Measurements from ENCODE around the gene ZNF512. TPM values are rescaled to one million over a fixed set of nuclear protein-coding genes. Genes with fewer than 3 reads are reported as not detected.
"Not testable (repeated sequence)": the region's sequence is repeated elsewhere in the genome, so short reads cannot be mapped to it uniquely, and the experiment has no call there.

Gene ZNF512
- total RNA-seq, 4 donors from 2014 or later: 15.6 to 74.2 (median 20.2) TPM

GRCh38 chr2:27606611-27607010 is 23.8 kb downstream of the ZNF512 start:
- ATAC-seq (ENCODE audit: low FRiP score) (no peak), DNase-seq (ENCODE audit: low spot score) (no peak)
- TF ChIP-seq, protein P1, sequence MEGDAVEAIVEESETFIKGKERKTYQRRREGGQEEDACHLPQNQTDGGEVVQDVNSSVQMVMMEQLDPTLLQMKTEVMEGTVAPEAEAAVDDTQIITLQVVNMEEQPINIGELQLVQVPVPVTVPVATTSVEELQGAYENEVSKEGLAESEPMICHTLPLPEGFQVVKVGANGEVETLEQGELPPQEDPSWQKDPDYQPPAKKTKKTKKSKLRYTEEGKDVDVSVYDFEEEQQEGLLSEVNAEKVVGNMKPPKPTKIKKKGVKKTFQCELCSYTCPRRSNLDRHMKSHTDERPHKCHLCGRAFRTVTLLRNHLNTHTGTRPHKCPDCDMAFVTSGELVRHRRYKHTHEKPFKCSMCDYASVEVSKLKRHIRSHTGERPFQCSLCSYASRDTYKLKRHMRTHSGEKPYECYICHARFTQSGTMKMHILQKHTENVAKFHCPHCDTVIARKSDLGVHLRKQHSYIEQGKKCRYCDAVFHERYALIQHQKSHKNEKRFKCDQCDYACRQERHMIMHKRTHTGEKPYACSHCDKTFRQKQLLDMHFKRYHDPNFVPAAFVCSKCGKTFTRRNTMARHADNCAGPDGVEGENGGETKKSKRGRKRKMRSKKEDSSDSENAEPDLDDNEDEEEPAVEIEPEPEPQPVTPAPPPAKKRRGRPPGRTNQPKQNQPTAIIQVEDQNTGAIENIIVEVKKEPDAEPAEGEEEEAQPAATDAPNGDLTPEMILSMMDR (IDR thresholded peaks at IDR 0.05): no peak

DNA sequence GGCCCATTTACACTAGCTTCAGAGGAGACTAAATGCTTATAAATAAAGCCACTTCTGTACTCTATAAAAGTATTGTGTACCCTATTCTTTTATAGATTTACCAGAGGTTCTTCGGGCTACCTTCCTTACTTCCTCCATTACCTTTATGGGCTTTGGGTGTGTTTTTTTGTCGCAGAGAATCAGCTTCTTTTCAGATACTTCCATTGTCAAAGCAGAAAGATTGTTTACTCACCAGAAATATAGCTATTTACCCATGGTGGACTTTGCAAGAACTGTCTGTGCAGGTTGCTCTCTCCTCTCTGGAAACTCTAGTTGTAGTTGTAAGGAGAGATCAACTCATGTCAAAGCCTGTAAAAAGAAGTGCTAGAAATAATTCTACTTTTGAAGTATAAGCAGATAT is 31.1 kb downstream of the ZNF512 start:
- no peak for ATAC-seq (ENCODE audit: low FRiP score)
- no peak for DNase-seq (ENCODE audit: low spot score)
- TF ChIP-seq, protein P1 (IDR thresholded peaks at IDR 0.05): no peak

- TF ChIP-seq, protein P1 (IDR thresholded peaks at IDR 0.05): no peak
- DNase-seq (ENCODE audit: low spot score) (no peak), ATAC-seq (ENCODE audit: low FRiP score) (no peak)
Observed at GRCh38 chr2:27615316-27615715, 32.5 kb downstream of the ZNF512 start.

- TF ChIP-seq, protein P1 (IDR thresholded peaks at IDR 0.05): no peak
- DNase-seq (ENCODE audit: low spot score) (no peak), ATAC-seq (ENCODE audit: low FRiP score) (no peak)
Observed at GRCh38 chr2:27621524-27621923, 38.7 kb downstream of the ZNF512 start.

GRCh38 chr2:27622921-27623384 is 40.1 kb downstream of the ZNF512 start:
- DNase-seq (ENCODE audit: low spot score) (no peak), ATAC-seq (ENCODE audit: low FRiP score) (peak; percentile 49)
- TF ChIP-seq, protein P1 (IDR thresholded peaks at IDR 0.05): no peak

- no peak for ATAC-seq (ENCODE audit: low FRiP score)
- TF ChIP-seq, protein P1 (IDR thresholded peaks at IDR 0.05): no peak
- DNase-seq (ENCODE audit: low spot score): no peak
Observed at GRCh38 chr2:27624943-27625342, 42.1 kb downstream of the ZNF512 start.

DNA sequence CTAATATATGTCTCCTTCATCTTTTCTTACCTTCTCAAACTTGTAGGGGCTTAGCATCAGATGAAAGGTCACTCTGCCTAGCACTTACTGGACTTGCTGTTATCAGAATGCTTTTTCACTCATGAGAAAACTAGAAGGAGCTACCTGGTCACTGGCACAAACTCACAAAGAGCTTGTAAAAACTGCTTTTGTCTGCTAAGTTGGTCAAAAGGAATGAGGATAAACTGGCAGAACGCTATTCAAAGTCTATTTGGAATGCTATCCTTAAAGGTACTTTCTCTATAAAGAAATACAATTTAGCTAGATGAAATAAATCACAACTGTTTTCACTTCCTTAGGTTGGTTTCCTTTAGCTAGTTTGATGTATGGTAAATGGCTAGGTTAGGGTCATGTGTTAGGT is 43.5 kb downstream of the ZNF512 start:
- not testable (repeated sequence) for DNase-seq (ENCODE audit: low spot score); ATAC-seq (ENCODE audit: low FRiP score)

- not testable (repeated sequence) for ATAC-seq (ENCODE audit: low FRiP score); DNase-seq (ENCODE audit: low spot score)
Observed at GRCh38 chr2:27626921-27627320, 44.1 kb downstream of the ZNF512 start.
